ENCODE results near the gene CSTA.

DNA sequence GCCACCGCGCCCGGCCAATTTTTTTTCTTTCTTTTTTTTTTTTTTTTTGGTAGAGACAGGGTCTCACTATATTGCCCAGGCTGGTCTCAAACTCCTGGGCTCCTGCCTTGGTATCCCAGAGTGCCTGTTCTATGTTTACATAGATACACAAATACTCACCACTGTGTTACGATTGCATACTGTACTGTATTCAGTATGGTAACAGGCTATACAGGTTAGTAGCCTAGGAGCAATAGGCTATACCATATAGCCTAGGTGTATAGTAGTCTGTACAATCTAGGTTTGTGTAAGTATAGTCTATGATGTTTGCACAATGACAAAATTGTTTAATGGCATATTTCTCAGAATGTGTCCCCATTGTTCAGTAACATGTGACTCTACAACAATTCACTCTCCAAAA, 26.6 kb downstream of the CSTA start:
- TF ChIP-seq POLR2A (IDR thresholded peaks at IDR 0.05; ENCODE audit: low read depth, low read length): no peak
- no peak for TF ChIP-seq TAF1 (IDR thresholded peaks at IDR 0.05; ENCODE audit: borderline replicate concordance, low read depth, low read length)
- no peak for TF ChIP-seq POLR2AphosphoS5 (IDR thresholded peaks at IDR 0.05; ENCODE audit: low read depth, low read length)
